ENCODE measurements around the gene SLC31A1. TPM values are rescaled to one million over a fixed set of nuclear protein-coding genes. Genes with fewer than 3 reads are reported as not detected.

Gene SLC31A1
- total and polyA plus RNA-seq, 2 of the 13 experiments (the other 11 are each of a cell fraction or from before 2014, with no cell fraction given), result 62.9 to 70.0 TPM

- POLR2A ChIA-PET, result no interaction called here
- Histone ChIP-seq H3K27me3 (ENCODE audit: control insufficient read depth in 1 of 2, insufficient read depth in 2 of 2, low read length in 2 of 2) (no peaks in the 10 kb centered on the region), H3K9ac (ENCODE audit: insufficient read depth, low read depth, low read length) (no peak overlapping the region), H3K4me1 (ENCODE audit: insufficient read depth, low read length) (no peaks in the 10 kb centered on the region), H3K4me3 (replicated peaks in 1 of 3; ENCODE audit: insufficient read depth in 1 of 3, low read depth in 2 of 3, low read length in 3 of 3) (no peak overlapping the region), H3K9me3 (ENCODE audit: low read length) (no peaks in the 10 kb centered on the region), H4K20me1 (ENCODE audit: insufficient read depth, low read length) (no peaks in the 10 kb centered on the region), H3K27ac (ENCODE audit: extremely low read length, insufficient read depth, low read length) (no peak overlapping the region), H2AFZ (ENCODE audit: low read length) (no peak overlapping the region), H3K79me2 (ENCODE audit: insufficient read depth, low read length) (no peaks in the 10 kb centered on the region), H3K4me2 (ENCODE audit: low read depth, low read length) (no peak overlapping the region), H3K36me3 (replicated peaks in 1 of 2; ENCODE audit: control insufficient read depth in 1 of 2, insufficient read depth in 2 of 2, low read length in 2 of 2) (peaks cover 26 to 76% of the 10 kb centered on the region in 2 experiments)
- 91% methylated on average over 3 of the region's 3 CpGs for WGBS (ENCODE audit: low lambda C conversion rate)
- FAIRE-seq (no peak), ATAC-seq (no peak), DNase-seq (ENCODE audit: low spot score) (no peak)
- BruUV-seq (replicated peaks), result no TSS peak
- intact Hi-C loops (cut with micrococcal nuclease; ENCODE audit: unreplicated experiment) (no loop called here), in situ Hi-C loops (cut with HindIII; ENCODE audit: extremely low pct_ligation_motif_present, low pct_unique_long_range_greater_than_20kb) (no loop called here)
- CTCF ChIA-PET (ENCODE audit: low intra/inter-chr PET ratio, low total read pairs), result no interaction called here
- TF ChIP-seq PHF21A (CRISPR knock-in tag; IDR thresholded peaks at IDR 0.05), result no peak
- no peak for TF ChIP-seq ZFP62 (CRISPR knock-in tag; IDR thresholded peaks at IDR 0.05)
- TF ChIP-seq RCOR2 (CRISPR knock-in tag; IDR thresholded peaks at IDR 0.05), result no peak
- no peak for TF ChIP-seq ERF (CRISPR knock-in tag; IDR thresholded peaks at IDR 0.05)
- TF ChIP-seq KLF12 (CRISPR knock-in tag; IDR thresholded peaks at IDR 0.05; ENCODE audit: borderline replicate concordance), result no peak
- no peak for TF ChIP-seq SALL1 (CRISPR knock-in tag; IDR thresholded peaks at IDR 0.05)
- no peak for TF ChIP-seq ATF6 (CRISPR knock-in tag; conservative IDR thresholded peaks at IDR 0.05)
- no peak for TF ChIP-seq ZBTB20 (CRISPR knock-in tag; IDR thresholded peaks at IDR 0.05; ENCODE audit: borderline replicate concordance, low read depth)
- TF ChIP-seq CCDC6 (CRISPR knock-in tag; IDR thresholded peaks at IDR 0.05), result no peak
- TF ChIP-seq ZNF709 (CRISPR knock-in tag; IDR thresholded peaks at IDR 0.05), result no peak
- TF ChIP-seq ZKSCAN5 (CRISPR knock-in tag; IDR thresholded peaks at IDR 0.05), result no peak
- TF ChIP-seq CAMTA2 (CRISPR knock-in tag; IDR thresholded peaks at IDR 0.05; ENCODE audit: borderline replicate concordance), result no peak
- TF ChIP-seq ELK4 (CRISPR knock-in tag; IDR thresholded peaks at IDR 0.05; ENCODE audit: borderline replicate concordance), result no peak
- no peak for TF ChIP-seq ZNF207 (IDR thresholded peaks at IDR 0.05; ENCODE audit: borderline replicate concordance)
- no peak for TF ChIP-seq ARNT (IDR thresholded peaks at IDR 0.05)
- TF ChIP-seq CCAR2 (optimal IDR thresholded peaks at IDR 0.05; ENCODE audit: low read depth, low read length), result no peak
- TF ChIP-seq BRD4 (CRISPR knock-in tag; IDR thresholded peaks at IDR 0.05), result no peak
- no peak for TF ChIP-seq MEIS2 (CRISPR knock-in tag; IDR thresholded peaks at IDR 0.05)
- no peak for TF ChIP-seq ZNF776 (CRISPR knock-in tag; IDR thresholded peaks at IDR 0.05)
Observed at GRCh38 chr9:113173341-113173740, 48.0 kb upstream of the SLC31A1 start.

Data from HepG2 (cell line).